Measurements from ENCODE around the gene HMSD. TPM values are rescaled to one million over a fixed set of nuclear protein-coding genes. Genes with fewer than 3 reads are reported as not detected.
"Not testable (repeated sequence)": the region's sequence is repeated elsewhere in the genome, so short reads cannot be mapped to it uniquely, and the experiment has no call there.

HMSD gene, protein sequence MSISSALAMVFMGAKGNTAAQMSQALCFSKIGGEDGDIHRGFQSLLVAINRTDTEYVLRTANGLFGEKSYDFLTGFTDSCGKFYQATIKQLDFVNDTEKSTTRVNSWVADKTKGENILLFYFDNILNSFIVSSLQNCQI
- total RNA-seq (2014; rRNA removed; shearing (Covaris generic); ENCODE audit: low replicate concordance) = not detected in 2 replicates

DNA sequence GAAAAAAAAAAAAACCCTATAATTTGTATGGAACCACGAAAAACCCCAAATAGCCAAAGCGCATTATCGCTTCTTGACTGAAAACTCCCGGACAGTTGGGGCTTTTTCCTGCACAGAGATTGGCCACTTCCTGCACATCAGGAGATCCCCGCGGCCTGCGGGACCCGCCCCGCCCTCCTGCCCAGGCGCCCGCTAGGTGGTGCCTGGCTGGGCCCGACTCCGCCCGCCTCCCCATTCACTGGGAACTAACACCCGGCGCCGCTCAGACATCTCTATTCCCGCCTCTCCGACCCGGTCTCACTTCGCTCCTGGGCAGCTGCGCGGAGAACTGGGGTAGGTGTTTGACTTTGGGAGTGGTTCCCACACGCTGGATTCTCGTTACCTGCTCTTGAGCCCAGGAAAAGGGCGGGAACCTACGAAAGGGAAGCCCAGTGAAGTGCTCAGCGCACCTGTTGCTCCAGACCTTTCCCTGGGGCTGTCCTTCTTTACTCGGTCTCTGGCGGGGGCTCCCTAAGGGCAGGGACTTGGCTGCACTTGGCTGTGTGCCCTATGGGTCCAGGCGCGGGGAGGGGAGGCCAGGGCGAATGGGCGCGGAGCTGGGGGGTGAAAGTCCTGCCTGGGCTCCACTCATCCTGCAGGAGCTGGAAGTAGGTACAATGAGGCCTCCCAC, at the start of gene HMSD:
HMSD (plus strand) TSS at position 234 of the 670 bp plus-strand sequence. CDS start 4,155 bp downstream, outside the sequence.
- DNase-seq (ENCODE audit: low read depth) = no peak
- in situ Hi-C loops (cut with HindIII; ENCODE audit: low pct_unique_long_range_greater_than_20kb, low sequenced_read_pairs) = no loop called here

DNA sequence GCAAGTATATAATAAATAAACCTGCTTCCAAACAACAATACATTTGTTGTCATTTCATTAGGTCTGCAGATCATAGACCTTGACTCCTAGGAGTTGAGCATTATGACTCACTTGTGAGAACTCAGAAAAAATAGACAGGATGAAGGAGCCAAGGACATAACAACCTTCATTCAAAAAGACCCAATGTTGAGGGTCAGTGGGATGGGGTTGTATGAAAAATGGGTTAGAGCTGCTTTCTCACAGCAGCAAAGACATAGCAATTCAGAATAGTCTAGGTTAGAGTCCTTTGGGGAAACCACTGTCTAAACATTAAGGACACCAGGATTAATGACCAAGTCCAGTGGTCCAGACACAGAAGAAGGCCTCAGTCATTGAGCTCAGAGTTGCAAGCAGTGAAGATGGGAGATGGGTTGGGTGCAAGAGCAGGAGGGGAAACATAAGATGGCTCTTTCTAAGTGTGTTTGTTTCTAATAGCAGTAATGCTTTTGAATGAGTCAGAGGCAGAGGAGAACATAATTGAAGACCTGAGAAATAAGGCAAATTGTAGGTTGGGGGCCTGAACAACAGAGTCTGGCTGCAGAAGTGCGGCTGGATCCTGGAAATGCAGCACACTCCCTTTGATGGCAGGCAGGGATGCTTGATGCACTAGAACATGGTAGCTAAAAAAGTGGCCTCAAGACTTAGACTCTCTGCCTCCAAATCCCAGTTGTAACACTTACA, 45.1 kb upstream of the HMSD start:
- no peak for DNase-seq (ENCODE audit: low read depth)
- in situ Hi-C loops (cut with HindIII; ENCODE audit: low pct_unique_long_range_greater_than_20kb, low sequenced_read_pairs) = no loop called here

DNA sequence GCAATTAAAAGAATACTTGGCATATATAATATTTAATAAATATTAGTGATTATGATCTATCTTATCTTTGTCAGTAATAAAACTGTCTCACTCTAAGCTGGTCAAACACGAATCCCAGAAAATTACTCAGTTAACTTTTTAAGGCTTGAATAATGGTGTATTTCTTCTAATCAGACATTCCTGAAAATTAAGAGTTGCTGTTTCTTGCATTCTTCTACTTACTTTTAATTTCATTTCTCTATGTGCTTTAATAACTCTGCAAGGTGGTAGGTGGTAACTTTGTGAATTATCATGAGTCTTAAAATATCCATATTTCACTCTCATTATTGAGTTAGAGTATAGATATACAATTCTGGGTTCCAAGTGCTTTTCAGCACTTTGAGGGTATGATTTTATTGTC, 44.4 kb upstream of the HMSD start:
- DNase-seq (ENCODE audit: low read depth) = no peak
- in situ Hi-C loops (cut with HindIII; ENCODE audit: low pct_unique_long_range_greater_than_20kb, low sequenced_read_pairs) = no loop called here

DNA sequence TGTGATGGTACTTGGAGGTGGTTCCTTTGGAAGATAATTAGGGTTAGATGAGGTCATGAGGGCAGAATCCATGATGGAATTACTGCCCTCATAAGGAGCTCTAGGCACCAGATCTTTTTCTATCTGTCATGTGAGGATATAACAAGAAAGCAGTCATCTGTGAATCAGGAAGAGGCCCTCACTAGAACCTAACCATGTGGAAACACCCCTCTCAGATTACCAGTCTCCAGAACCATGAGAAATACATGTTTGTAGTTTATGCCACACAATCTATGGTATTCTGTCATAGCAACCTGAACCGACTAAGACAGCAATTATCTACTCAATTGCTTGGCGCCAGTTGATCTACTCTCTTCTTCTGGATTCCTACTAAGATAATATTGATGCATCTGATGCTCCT, 43.7 kb upstream of the HMSD start:
- no peak for DNase-seq (ENCODE audit: low read depth)
- in situ Hi-C loops (cut with HindIII; ENCODE audit: low pct_unique_long_range_greater_than_20kb, low sequenced_read_pairs) = no loop called here

DNA sequence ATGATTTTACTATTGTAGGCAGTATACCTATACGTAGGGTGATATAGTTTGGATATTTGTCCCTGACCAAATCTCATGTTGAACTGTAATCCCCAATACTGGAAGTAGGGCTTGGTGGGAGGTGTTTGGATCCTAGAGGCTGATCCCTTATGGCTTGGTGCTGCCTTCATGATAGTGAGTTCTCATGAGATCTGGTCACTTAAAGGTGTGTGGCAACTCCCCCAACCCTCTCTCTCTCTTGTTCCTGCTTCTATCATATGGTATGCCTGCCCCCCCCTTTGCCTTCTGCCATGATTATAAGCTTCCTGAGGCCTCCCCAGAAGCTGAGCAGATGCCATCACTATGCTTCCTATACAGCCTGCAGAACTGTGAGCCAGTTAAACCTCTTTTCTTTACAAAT, 43.0 kb upstream of the HMSD start:
- DNase-seq (ENCODE audit: low read depth) = no peak
- in situ Hi-C loops (cut with HindIII; ENCODE audit: low pct_unique_long_range_greater_than_20kb, low sequenced_read_pairs) = no loop called here

DNA sequence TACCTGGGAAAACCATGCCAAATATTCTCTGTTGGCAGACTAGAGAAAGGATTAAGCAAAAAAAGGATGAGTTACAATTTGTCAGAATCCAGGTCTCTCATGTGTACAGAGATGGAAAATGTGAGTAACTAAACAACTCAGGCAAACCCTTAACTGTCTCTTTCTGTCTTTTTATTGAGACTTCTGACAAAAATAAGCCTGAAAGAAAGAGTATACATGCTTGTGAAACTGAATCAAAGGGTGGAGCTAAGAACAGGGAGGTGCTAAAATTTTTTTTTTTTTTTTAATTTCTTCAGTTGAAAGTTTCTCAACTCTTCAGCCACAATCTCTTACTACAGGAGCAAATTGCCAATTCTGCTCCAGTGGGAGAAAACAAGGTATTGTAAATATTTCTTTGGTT, 41.4 kb upstream of the HMSD start, which contains the start of gene SERPINB10:
SERPINB10 (plus strand) TSS at position 295 of the 400 bp plus-strand sequence. CDS start 7,553 bp downstream, outside the sequence.
- in situ Hi-C loops (cut with HindIII; ENCODE audit: low pct_unique_long_range_greater_than_20kb, low sequenced_read_pairs) = no loop called here
- no peak for DNase-seq (ENCODE audit: low read depth)

DNA sequence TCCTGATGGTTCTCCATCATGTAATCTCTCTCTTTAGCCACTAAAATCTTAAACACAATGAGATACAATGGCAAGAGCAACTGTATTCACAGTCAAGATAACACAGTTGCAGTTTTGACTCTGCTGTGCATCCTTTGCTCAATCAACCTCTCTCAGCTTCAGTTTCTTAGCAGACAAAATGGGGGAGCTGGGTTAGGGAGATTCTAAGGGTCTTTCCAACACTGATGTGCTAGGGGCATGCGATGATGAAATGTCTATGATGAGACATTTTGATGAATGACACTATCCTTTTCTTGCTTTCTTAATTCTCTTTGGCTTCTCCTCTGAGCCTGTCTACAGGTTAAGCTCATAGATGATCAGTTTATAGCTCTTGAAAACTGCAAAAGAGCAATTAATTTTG, 40.2 kb upstream of the HMSD start:
- in situ Hi-C loops (cut with HindIII; ENCODE audit: low pct_unique_long_range_greater_than_20kb, low sequenced_read_pairs) = no loop called here
- DNase-seq (ENCODE audit: low read depth) = no peak

DNA sequence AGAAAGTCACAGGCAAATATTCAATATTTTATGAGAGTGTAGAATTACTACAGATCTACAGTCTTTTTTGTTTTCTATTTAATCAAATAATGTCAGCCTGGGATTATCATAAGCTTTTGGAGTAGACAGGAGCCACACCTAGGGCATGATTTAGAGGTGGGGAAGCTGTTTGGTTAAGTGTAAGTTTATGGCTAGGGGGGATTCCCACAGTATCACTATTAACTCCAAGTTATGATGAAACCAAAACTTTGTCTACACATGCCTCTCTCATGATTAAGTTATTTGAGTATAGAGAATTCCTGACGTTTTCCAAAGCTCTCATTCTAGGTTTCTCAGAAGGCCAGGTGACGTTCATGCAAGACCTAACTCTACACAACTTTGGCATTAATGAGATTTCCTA, 39.2 kb upstream of the HMSD start:
- in situ Hi-C loops (cut with HindIII; ENCODE audit: low pct_unique_long_range_greater_than_20kb, low sequenced_read_pairs) = no loop called here
- DNase-seq (ENCODE audit: low read depth) = no peak

DNA sequence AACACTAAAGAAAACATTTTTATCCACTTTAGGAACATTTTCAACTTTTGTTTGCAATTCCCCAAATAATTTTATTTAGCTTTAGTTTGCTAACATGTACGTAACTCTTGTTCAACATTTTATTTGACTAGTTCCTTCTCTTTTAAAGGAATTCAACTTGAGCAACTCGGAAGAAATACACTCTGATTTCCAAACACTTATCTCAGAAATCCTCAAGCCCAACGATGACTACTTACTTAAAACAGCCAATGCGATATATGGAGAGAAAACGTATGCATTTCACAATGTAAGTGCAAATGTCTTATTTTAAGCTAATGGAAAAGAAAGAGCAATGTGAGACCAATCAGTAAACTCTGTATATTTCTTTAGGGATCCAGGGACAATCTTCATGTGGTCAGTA, 31.3 kb upstream of the HMSD start:
- in situ Hi-C loops (cut with HindIII; ENCODE audit: low pct_unique_long_range_greater_than_20kb, low sequenced_read_pairs) = no loop called here
- DNase-seq (ENCODE audit: low read depth) = no peak

DNA sequence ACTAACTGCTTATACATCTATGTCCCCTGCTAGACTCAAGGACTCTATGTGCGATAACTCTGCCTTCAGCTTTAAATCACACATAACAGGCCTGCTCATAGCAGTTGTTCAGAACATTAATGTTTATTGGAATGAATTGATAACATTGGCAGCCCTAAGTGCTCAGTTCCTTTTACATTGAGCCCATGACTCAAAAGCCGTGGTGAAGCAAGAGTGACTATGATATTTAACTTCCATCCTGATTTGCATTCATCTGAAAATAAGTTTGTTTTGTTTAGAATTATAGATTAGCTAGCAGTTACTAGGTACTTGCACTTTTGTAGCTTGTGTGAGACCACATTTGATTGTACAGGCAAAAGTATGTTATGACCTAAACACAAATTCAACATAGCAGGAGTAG, 27.1 kb upstream of the HMSD start:
- in situ Hi-C loops (cut with HindIII; ENCODE audit: low pct_unique_long_range_greater_than_20kb, low sequenced_read_pairs) = no loop called here
- no peak for DNase-seq (ENCODE audit: low read depth)

DNA sequence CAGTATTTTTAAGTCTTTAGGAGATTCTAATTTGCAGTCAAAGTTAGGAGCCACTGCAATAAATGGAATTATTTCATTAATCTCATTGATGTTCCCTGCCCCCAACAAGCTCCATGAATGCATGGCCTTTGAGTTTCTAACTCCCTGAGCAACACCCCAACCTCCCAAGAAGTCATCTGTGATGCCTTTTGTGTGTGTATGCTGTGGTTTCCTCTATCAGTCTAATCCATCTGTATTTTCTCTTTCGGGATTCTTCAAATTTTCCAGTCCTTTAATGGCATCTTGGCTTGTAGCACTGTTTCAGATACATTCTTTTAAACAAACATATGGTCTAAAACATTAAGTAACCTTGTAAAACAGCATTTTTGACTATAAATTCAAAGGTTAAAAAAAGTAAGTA, 24.6 kb upstream of the HMSD start:
- DNase-seq (ENCODE audit: low read depth) = no peak
- in situ Hi-C loops (cut with HindIII; ENCODE audit: low pct_unique_long_range_greater_than_20kb, low sequenced_read_pairs) = no loop called here

DNA sequence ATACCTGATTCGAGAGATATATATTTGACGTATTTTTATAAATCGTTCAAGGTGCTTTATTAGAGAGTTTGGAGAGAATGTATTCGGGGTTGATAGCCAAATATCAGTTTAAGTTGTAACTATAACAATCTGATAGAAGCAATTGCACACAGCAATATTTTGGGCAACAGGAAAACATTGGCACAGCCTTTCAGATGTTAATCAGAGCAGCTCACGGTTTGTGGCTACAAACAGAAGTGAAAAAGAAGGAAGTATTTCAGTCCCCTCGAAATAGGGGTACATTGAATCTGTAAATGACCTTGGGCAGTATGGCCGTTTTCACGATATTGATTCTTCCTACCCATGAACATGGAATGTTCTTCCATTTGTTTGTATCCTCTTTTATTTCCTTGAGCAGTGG, 20.8 kb upstream of the HMSD start:
- in situ Hi-C loops (cut with HindIII; ENCODE audit: low pct_unique_long_range_greater_than_20kb, low sequenced_read_pairs) = no loop called here
- DNase-seq (ENCODE audit: low read depth) = no peak

DNA sequence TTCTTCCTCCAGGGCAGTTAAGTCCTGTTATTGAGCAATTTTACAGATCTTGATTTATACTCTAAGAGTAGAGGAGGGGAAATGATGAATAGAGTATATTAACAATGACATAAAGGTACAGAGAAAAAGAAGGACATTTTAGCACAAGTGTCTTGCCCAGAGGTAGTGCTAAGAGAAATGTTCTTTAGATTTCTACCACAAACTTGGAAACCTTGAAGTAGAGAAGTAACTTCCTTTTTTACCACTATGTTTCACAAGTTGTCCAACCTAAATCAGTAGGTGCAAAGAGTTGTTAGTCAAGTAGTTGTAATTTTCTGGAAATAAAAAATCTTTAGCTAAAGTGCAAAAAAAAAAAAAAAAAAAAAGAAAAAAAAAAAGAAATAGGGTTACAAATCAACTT, 19.7 kb upstream of the HMSD start:
- DNase-seq (ENCODE audit: low read depth); in situ Hi-C loops (cut with HindIII; ENCODE audit: low pct_unique_long_range_greater_than_20kb, low sequenced_read_pairs): not testable (repeated sequence)

DNA sequence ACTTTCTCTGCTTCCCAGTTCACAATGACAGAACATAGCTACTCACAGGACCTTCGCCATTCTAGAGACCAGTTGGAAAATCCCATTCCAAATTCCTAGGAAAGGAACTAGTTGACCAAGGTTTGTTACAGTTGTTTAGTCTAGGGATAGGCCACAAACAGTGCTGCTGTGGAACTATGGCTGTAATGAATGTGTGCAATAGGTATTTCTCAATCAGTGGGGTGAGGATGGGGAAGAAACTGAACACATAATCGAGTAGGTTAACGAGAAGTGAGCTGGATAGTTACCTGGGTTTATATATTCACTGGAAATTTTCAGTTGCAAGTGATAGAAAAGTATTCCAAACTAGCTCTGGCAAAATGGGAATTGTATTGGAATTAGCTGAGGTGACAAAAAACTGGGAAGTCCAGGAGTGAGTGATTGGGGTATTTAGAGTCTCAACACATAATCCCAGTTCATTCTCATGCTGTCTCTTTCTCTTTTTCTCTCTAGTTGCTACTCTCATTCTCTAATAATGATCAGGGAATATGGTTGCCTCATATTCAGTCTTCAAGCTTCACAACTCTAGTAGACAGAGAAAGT, 18.2 kb upstream of the HMSD start:
- no peak for DNase-seq (ENCODE audit: low read depth)
- in situ Hi-C loops (cut with HindIII; ENCODE audit: low pct_unique_long_range_greater_than_20kb, low sequenced_read_pairs) = no loop called here

DNA sequence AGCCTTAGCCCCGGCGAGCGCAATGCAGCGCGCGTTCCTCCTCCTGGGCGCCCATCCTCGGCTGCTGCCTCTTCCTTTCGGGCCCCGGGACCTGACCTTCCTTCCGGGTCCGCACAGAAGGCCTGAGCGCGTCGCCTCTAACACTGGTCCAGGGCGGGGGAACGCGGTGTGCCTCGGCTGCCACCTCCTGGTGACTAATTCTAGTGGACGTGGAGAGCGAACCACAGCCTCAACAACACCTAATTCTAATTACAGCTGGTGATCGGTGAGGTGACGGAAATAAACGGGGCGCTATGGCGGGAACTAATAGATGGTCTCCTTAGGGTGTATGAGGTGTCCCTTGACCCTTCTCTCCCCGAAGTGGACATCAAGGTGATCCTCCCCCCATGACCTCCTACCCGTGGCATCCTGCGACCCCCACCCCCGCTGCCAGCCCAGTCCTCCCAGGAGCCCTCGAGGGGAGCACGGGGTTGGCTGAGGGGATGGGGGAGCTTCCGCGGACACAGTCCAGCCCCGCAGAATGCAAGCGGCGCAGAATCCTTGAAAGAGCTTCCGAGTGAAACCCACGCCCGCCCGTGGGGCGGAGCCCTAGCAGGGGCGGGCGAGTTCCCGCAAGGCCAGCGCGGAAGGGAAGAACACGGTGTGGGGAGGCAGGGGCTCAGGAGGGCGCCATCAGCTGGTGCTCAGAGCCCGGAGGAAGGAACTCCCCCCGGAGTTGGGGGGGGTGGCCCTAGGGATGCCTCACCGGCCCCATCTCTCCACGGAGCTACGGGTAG, 12.8 kb upstream of the HMSD start:
- in situ Hi-C loops (cut with HindIII; ENCODE audit: low pct_unique_long_range_greater_than_20kb, low sequenced_read_pairs) = no loop called here

DNA sequence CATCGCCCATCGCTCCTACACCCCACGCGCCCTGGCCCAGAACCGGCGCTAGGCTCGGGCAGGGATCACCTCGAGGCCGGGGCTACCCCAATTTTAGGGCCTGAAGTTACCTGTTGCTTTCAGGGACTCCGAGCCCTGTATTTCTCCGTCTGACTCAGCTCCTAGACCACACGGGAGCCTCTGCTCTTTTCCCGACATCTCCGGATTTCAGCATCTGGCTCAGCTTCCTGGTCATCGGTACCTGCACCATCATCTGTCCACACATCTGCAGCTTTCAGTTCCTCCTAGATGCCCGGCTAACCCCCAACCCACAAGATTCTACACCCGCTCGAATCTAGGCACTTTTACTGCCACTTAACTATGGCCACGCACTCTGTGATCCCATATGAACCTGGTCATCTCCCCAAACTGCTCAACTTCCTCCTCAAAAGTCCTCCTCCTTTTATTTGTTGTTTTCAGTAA, 12.1 kb upstream of the HMSD start:
- in situ Hi-C loops (cut with HindIII; ENCODE audit: low pct_unique_long_range_greater_than_20kb, low sequenced_read_pairs) = no loop called here
- no peak for DNase-seq (ENCODE audit: low read depth)

More for the DNA sequence above, 12.8 kb upstream of the HMSD start:
- DNase-seq (ENCODE audit: low read depth) = peak; percentile 47

DNA sequence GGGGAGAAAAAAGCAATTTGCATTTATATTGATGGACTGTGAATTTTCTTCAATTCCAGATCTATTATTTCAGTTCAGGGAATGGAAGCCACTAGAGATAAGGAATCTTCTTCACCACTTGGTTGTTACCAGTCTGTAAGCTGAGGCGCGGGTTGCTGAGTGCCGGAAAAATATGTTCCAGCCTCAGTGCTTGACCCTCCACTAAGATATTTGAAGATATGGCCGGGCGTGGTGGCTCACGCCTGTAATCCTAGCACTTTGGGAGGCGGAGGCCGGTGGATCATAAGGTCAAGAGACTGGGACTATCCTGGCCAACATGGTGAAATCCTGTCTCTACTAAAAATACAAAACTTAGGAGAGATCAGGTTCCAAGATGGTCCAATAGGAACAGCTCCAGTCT, 9.1 kb upstream of the HMSD start:
- in situ Hi-C loops (cut with HindIII; ENCODE audit: low pct_unique_long_range_greater_than_20kb, low sequenced_read_pairs) = no loop called here
- DNase-seq (ENCODE audit: low read depth) = no peak

DNA sequence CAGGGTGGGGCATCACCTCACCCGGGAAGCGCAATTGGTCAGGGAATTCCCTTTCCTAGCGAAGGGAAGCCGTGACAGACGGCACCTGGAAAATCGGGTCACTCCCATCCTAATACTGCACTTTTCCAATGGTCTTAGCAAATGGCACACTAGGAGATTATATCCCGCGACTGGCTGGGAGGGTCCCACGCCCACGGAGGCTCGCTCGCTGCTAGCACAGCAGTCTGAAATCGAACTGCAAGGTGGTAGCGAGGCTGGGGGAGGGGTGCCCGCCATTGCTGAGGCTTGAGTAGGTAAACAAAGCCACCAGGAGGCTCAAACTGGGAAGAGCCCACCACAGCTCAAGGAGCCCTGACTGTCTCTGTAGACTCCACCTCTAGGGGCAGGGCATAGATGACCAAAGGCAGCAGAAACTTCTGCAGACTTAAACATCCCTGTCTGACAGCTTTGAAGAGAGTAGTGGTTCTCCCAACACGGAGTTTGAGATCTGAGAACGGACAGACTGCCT, 8.5 kb upstream of the HMSD start:
- DNase-seq (ENCODE audit: low read depth); in situ Hi-C loops (cut with HindIII; ENCODE audit: low pct_unique_long_range_greater_than_20kb, low sequenced_read_pairs): not testable (repeated sequence)
